Activated B cell treated with CpG ODN at 0.5 μM for 24 hours (primary cell): ENCODE data around the gene KRTAP5-8. TPM values are rescaled to one million over a fixed set of nuclear protein-coding genes. Genes with fewer than 3 reads are reported as not detected.

Experiments
- ATAC-seq: fragments of 200-7000 bp; cut with Tn5 transposase; one replicate; pipeline ENCODE4 v1.10.0; 2021; ENCODE audit warnings: low read depth, mild to moderate bottlenecking, moderate library complexity
- CTCF ChIA-PET: fragments of 350-600 bp; sonication (Branson Sonifier 250); formaldehyde crosslinking; loops from one replicate; lab custom pipeline; 2021; ENCODE audit warnings: antibody characterized with exemption; lab: Charles Lee
- POLR2A ChIA-PET: fragments of 350-600 bp; sonication (Branson Sonifier 250); formaldehyde crosslinking; loops from one replicate; lab custom pipeline; 2021; ENCODE audit warnings: antibody characterized with exemption; lab: Charles Lee
- DNase-seq: peaks from one replicate; pipeline ENCODE4 v3.0.0; 2022
- H3K27ac Mint-ChIP-seq: one replicate; pipeline ENCODE4 v1.8.0; 2020; ENCODE audit warnings: mixed read lengths
- H3K27me3 Mint-ChIP-seq: one replicate; pipeline ENCODE4 v1.8.0; 2021; ENCODE audit warnings: mixed read lengths
- H3K36me3 Mint-ChIP-seq: one replicate; pipeline ENCODE4 v1.8.0; 2021; ENCODE audit warnings: low read depth, mixed read lengths
- H3K4me1 Mint-ChIP-seq: one replicate; pipeline ENCODE4 v1.8.0; 2021; ENCODE audit warnings: mixed read lengths
- H3K4me3 Mint-ChIP-seq: one replicate; pipeline ENCODE4 v1.8.0; 2020; ENCODE audit warnings: mild to moderate bottlenecking, mixed read lengths
- H3K9me3 Mint-ChIP-seq: one replicate; pipeline ENCODE4 v1.8.0; 2020; ENCODE audit warnings: mixed read lengths
- CTCF ChIP-seq: fragments of 200-600 bp; IDR thresholded peaks from one replicate; pipeline ENCODE4 v1.8.0; 2022; ENCODE audit warnings: antibody characterized with exemption, mild to moderate bottlenecking
- intact Hi-C: fragments of 100-400 bp; cut with micrococcal nuclease; formaldehyde crosslinking; loops from one replicate; pipeline ENCODE4 v1.15.1; 2024
- total RNA-seq: library from RNA; stranded (reverse); gene quantifications from 2 replicates; pipeline ENCODE4 v1.2.3, GENCODE V29; 2022

Gene KRTAP5-8
- total RNA-seq, 1 donor from 2014 or later = 0.20 TPM

- Mint-ChIP-seq H3K27ac (no peak overlapping the region), H3K9me3 (peaks cover 5% of the 10 kb centered on the region), H3K4me3 (peak overlapping the region; percentile 44), H3K4me1 (peaks cover 18% of the 10 kb centered on the region), H3K36me3 (no peaks in the 10 kb centered on the region), H3K27me3 (peaks cover 13% of the 10 kb centered on the region)
- intact Hi-C loops = no loop called here
- DNase-seq (no peak), ATAC-seq (no peak)
- CTCF ChIA-PET = no interaction called here
- no peak for TF ChIP-seq CTCF
- POLR2A ChIA-PET = no interaction called here
These were observed 5.3 kb downstream of the KRTAP5-8 start for GRCh38 chr11:71542879-71543777.

GRCh38 chr11:71543866-71544265, 6.0 kb downstream of the KRTAP5-8 start:
- ChIA-PET POLR2A (no interaction called here), CTCF (no interaction called here)
- Mint-ChIP-seq H3K36me3 (no peaks in the 10 kb centered on the region), H3K4me3 (peak overlapping the region; percentile 44), H3K27me3 (peaks cover 18% of the 10 kb centered on the region), H3K9me3 (peaks cover 5% of the 10 kb centered on the region), H3K4me1 (peaks cover 18% of the 10 kb centered on the region), H3K27ac (no peak overlapping the region)
- no peak for TF ChIP-seq CTCF
- ATAC-seq = no peak
- intact Hi-C loops = no loop called here
- no peak for DNase-seq

DNA sequence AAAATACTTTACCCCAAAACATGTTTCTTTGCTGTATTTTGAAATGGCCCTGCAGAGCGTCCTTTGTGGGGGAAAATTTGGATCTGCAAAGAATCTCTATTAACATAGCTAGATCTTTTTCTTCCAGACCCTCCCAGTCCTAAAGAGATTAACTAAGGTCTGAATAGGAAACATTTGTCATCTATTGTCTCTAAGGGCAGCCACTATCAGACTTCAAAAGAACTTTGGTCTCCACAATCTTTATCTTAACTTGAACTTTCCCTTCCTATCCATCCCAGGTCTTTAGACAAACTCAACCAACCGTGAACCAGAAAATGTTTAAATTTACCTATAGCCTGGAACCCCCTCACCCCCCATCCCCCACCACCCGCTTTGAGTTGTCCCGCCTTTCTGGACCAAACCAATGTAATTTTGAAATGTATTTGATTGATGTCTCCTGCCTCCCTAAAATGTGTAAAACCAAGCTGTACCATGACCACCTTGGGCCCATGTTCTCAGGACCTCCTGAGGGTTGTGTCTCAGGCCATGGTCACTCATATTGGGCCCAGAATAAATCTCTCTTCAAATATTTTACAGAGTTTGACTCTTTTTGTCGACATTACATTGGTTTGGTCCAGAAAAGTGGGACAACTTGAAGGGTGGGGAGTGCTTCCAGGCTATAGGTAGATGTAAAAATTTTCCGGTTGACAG, 6.8 kb downstream of the KRTAP5-8 start:
- peaks cover 19% of the 10 kb centered on the region for H3K27me3 Mint-ChIP-seq
- H3K4me1 Mint-ChIP-seq = peaks cover 18% of the 10 kb centered on the region
- intact Hi-C loops = no loop called here
- H3K9me3 Mint-ChIP-seq = peaks cover 5% of the 10 kb centered on the region
- CTCF ChIA-PET = no interaction called here
- no peak for DNase-seq
- POLR2A ChIA-PET = no interaction called here
- H3K27ac Mint-ChIP-seq = no peak overlapping the region
- ATAC-seq = no peak
- no peak overlapping the region for H3K4me3 Mint-ChIP-seq
- no peak for TF ChIP-seq CTCF
- no peaks in the 10 kb centered on the region for H3K36me3 Mint-ChIP-seq

DNA sequence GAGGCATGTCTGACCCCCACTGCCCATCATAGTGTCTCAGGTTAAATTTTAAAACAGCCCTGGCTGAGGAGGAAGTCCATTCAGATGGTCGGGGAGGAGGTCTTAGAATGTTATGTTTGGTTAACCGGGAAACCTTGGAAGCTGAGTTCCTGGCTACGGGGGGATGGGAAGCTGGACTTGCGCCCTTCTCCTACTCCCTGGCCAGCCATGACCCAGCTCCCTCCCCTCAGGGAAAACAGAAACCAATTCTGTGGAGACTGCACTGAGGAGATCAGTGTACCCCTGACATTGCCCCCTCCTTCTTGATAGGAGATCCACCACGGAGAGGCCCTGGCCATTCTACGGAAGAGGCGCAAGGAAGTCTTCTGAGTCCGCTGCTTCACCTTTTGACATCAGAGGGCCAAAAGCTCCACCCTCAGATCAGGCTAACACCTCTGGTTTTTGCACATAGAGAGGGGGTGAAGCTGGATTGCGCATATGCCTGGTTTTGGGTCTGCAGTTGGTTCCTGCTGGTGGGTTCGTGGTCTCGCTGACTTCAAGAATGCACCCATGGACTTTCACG, 7.7 kb downstream of the KRTAP5-8 start:
- H3K9me3 Mint-ChIP-seq = peaks cover 5% of the 10 kb centered on the region
- intact Hi-C loops = no loop called here
- CTCF ChIA-PET = no interaction called here
- no peak overlapping the region for H3K4me3 Mint-ChIP-seq
- TF ChIP-seq CTCF = no peak
- DNase-seq (no peak), ATAC-seq (no peak)
- peaks cover 19% of the 10 kb centered on the region for H3K27me3 Mint-ChIP-seq
- no peaks in the 10 kb centered on the region for H3K36me3 Mint-ChIP-seq
- H3K27ac Mint-ChIP-seq = no peak overlapping the region
- peaks cover 22% of the 10 kb centered on the region for H3K4me1 Mint-ChIP-seq
- POLR2A ChIA-PET = no interaction called here

GRCh38 chr11:71548120-71548519, 10.3 kb downstream of the KRTAP5-8 start, which contains the start of gene KRTAP5-9:
Gene KRTAP5-9 (plus strand): TSS chr11:71548420. CDS start chr11:71548658, 238 bp downstream.
- H3K4me1 Mint-ChIP-seq = peaks cover 19% of the 10 kb centered on the region
- DNase-seq (no peak), ATAC-seq (no peak)
- TF ChIP-seq CTCF = no peak
- intact Hi-C loops = no loop called here
- peaks cover 16% of the 10 kb centered on the region for H3K27me3 Mint-ChIP-seq
- H3K9me3 Mint-ChIP-seq = no peaks in the 10 kb centered on the region
- POLR2A ChIA-PET = no interaction called here
- no peak within 1 kb of the TSS for H3K27ac Mint-ChIP-seq
- H3K4me3 Mint-ChIP-seq = no peak within 1 kb of the TSS
- CTCF ChIA-PET = no interaction called here
- H3K36me3 Mint-ChIP-seq = no peaks in the 10 kb centered on the region
